H1 (cell line): Measurements from ENCODE around the gene ARHGDIB. TPM values are rescaled to one million over a fixed set of nuclear protein-coding genes. Genes with fewer than 3 reads are reported as not detected.

Experiments
- CTCF ChIA-PET: fragments of 300-600 bp; sonication (Branson Sonifier 250); formaldehyde crosslinking; loops from one replicate; lab custom pipeline; 2021; ENCODE audit not compliant: partially characterized antibody; lab: Charles Lee
- POLR2A ChIA-PET: fragments of 300-600 bp; sonication (Branson Sonifier 250); formaldehyde crosslinking; loops from one replicate; lab custom pipeline; 2021; ENCODE audit warnings: inconsistent platforms; ENCODE audit not compliant: partially characterized antibody; lab: Charles Lee
- DNase-seq, 2 experiments: peaks; one replicate each; pipeline versions ENCODE4 v3.0.0 to v3.0.0-alpha.2; 2010 to 2022; ENCODE audit warnings: low spot score in 2 of 2, low read depth in 1 of 2, mixed read lengths in 1 of 2
- FAIRE-seq: peaks from 2 replicates; lab custom pipeline; 2011; peaks lifted over from hg19 to GRCh38; lab: Jason Lieb, UNC
- H2AFZ ChIP-seq: 2 replicates; pipeline ENCODE4 v1.8.1; 2012; ENCODE audit warnings: low read length, inconsistent platforms
- H2AK5ac ChIP-seq: 2 replicates; pipeline ENCODE4 v1.6.1; 2013; ENCODE audit warnings: low read depth, low read length
- H2BK120ac ChIP-seq: replicated peaks from 2 replicates; pipeline ENCODE3; 2013; ENCODE audit warnings: low read depth, low read length, inconsistent platforms
- H2BK12ac ChIP-seq: 2 replicates; pipeline ENCODE4 v1.6.1; 2013; ENCODE audit warnings: low read depth, low read length
- H2BK15ac ChIP-seq: 2 replicates; pipeline ENCODE4 v1.6.1; 2013; ENCODE audit warnings: low read length
- H2BK20ac ChIP-seq: 2 replicates; pipeline ENCODE4 v1.6.1; 2013; ENCODE audit warnings: low read length
- H2BK5ac ChIP-seq: 2 replicates; pipeline ENCODE4 v1.6.1; 2013; ENCODE audit warnings: low read depth, low read length
- H3K14ac ChIP-seq: 2 replicates; pipeline ENCODE4 v1.6.1; 2013; ENCODE audit warnings: inconsistent platforms; ENCODE audit not compliant: insufficient read length
- H3K18ac ChIP-seq: 2 replicates; pipeline ENCODE4 v1.6.1; 2013; ENCODE audit warnings: low read length; ENCODE audit errors: extremely low read depth
- H3K23ac ChIP-seq: 2 replicates; pipeline ENCODE4 v1.6.1; 2013; ENCODE audit warnings: inconsistent platforms; ENCODE audit not compliant: insufficient read length
- H3K23me2 ChIP-seq: 2 replicates; pipeline ENCODE4 v1.6.1; 2013; ENCODE audit warnings: low read depth, low read length
- H3K27ac ChIP-seq: 2 replicates; pipeline ENCODE4 v1.6.1; 2011; ENCODE audit warnings: low read depth, low read length, inconsistent platforms
- H3K27me3 ChIP-seq, 4 experiments: replicated peaks in 1 of 4; 1 replicate in 1 of 4; 2 replicates in 3 of 4; pipeline versions ENCODE4 v1.6.1 to v1.8.1; 2011 to 2013; ENCODE audit warnings: low read length in 3 of 4, mild to moderate bottlenecking in 3 of 4, inconsistent platforms in 2 of 4, mixed read lengths in 2 of 4, moderate library complexity in 1 of 4; ENCODE audit not compliant: control insufficient read depth in 3 of 4, insufficient read depth in 3 of 4; ENCODE audit errors: extremely low read depth in 1 of 4
- H3K36me3 ChIP-seq, 4 experiments: 2 replicates each; pipeline versions ENCODE4 v1.6.1 to v1.8.1; 2011 to 2013; ENCODE audit warnings: mild to moderate bottlenecking in 4 of 4, low read length in 3 of 4, moderate library complexity in 2 of 4, control low read depth in 1 of 4, inconsistent platforms in 1 of 4; ENCODE audit not compliant: insufficient read depth in 4 of 4, control insufficient read depth in 2 of 4
- H3K4ac ChIP-seq: replicated peaks from 2 replicates; pipeline ENCODE3; 2013; ENCODE audit warnings: low read length, low read depth, mixed read lengths, inconsistent platforms; ENCODE audit not compliant: insufficient read length
- H3K4me1 ChIP-seq, 4 experiments: replicated peaks in 1 of 4; 1 replicate in 1 of 4; 2 replicates in 3 of 4; pipeline versions ENCODE4 v1.6.1 to v1.8.1; 2011 to 2013; ENCODE audit warnings: low read length in 3 of 4, inconsistent platforms in 2 of 4, mixed read lengths in 1 of 4; ENCODE audit not compliant: insufficient read depth in 4 of 4, control insufficient read depth in 3 of 4
- H3K4me2 ChIP-seq, 2 experiments: 2 replicates each; pipeline versions ENCODE4 v1.6.1 to v1.8.1; 2011 to 2013; ENCODE audit warnings: low read depth in 2 of 2, low read length in 2 of 2, control low read depth in 1 of 2, inconsistent platforms in 1 of 2, mild to moderate bottlenecking in 1 of 2; ENCODE audit not compliant: insufficient read depth in 1 of 2
- H3K4me3 ChIP-seq, 4 experiments: fragments of 200-600, 300-600 bp in 1 of 4; sonication (generic), shearing (Covaris generic), sonication (Bioruptor Twin) in 1 of 4; 2 replicates each; pipeline versions ENCODE4 v1.5.1 to v1.8.1; 2011 to 2016; ENCODE audit warnings: low read length in 4 of 4, low read depth in 3 of 4, control low read depth in 2 of 4, inconsistent platforms in 2 of 4, mild to moderate bottlenecking in 2 of 4, mixed read lengths in 1 of 4, moderate library complexity in 1 of 4; ENCODE audit not compliant: insufficient read depth in 2 of 4; ENCODE audit errors: extremely low read depth in 1 of 4
- H3K56ac ChIP-seq: replicated peaks from 2 replicates; pipeline ENCODE3; 2013; ENCODE audit warnings: low read depth, mild to moderate bottlenecking, mixed read lengths, low read length, inconsistent platforms; ENCODE audit not compliant: insufficient read length
- H3K79me1 ChIP-seq: 2 replicates; pipeline ENCODE4 v1.6.1; 2013; ENCODE audit warnings: low read depth, low read length, control low read depth
- H3K79me2 ChIP-seq, 2 experiments: 2 replicates each; pipeline versions ENCODE4 v1.6.1 to v1.8.1; 2012 to 2013; ENCODE audit warnings: low read length in 2 of 2, mild to moderate bottlenecking in 2 of 2, inconsistent platforms in 1 of 2; ENCODE audit not compliant: insufficient read depth in 2 of 2, control insufficient read depth in 1 of 2
- H3K9ac ChIP-seq, 4 experiments: replicated peaks in 1 of 4; 1 replicate in 1 of 4; 2 replicates in 3 of 4; pipeline versions ENCODE4 v1.6.1 to v1.8.1; 2011 to 2013; ENCODE audit warnings: low read depth in 3 of 4, low read length in 3 of 4, control low read depth in 2 of 4, mild to moderate bottlenecking in 2 of 4, moderate library complexity in 2 of 4, inconsistent platforms in 1 of 4; ENCODE audit errors: extremely low read depth in 1 of 4
- H3K9me3 ChIP-seq, 2 experiments: 2 replicates each; pipeline versions ENCODE4 v1.6.1 to v1.8.1; 2012 to 2013; ENCODE audit warnings: mild to moderate bottlenecking in 2 of 2, moderate library complexity in 2 of 2, control low read depth in 1 of 2, inconsistent platforms in 1 of 2, low read depth in 1 of 2, low read length in 1 of 2, mixed read lengths in 1 of 2; ENCODE audit not compliant: insufficient read depth in 2 of 2
- H4K20me1 ChIP-seq, 2 experiments: replicated peaks in 1 of 2; 2 replicates each; pipeline versions ENCODE3 to v1.8.1; 2011 to 2013; ENCODE audit warnings: inconsistent platforms in 2 of 2, low read length in 2 of 2, mild to moderate bottlenecking in 1 of 2; ENCODE audit not compliant: insufficient read depth in 2 of 2, control insufficient read depth in 1 of 2
- H4K5ac ChIP-seq: 2 replicates; pipeline ENCODE4 v1.6.1; 2013; ENCODE audit warnings: low read length, low read depth, mixed read lengths, inconsistent platforms; ENCODE audit not compliant: insufficient read length
- H4K8ac ChIP-seq: 2 replicates; pipeline ENCODE4 v1.8.0; 2013; ENCODE audit warnings: mild to moderate bottlenecking, moderate library complexity, low read length, inconsistent platforms; ENCODE audit not compliant: insufficient read depth; ENCODE audit errors: extremely low read depth
- H4K91ac ChIP-seq: replicated peaks from 2 replicates; pipeline ENCODE3; 2013; ENCODE audit warnings: low read length, mixed read lengths, inconsistent platforms; ENCODE audit not compliant: insufficient read length
- ATF3 ChIP-seq: IDR thresholded peaks from 2 replicates; pipeline ENCODE4 v1.6.1; 2011; ENCODE audit warnings: low read depth, mild to moderate bottlenecking, low read length; ENCODE audit not compliant: insufficient read depth
- CHD1 ChIP-seq: IDR thresholded peaks from 2 replicates; pipeline ENCODE4 v1.6.1; 2012; ENCODE audit warnings: low read depth, low read length, improper control_type of control experiment
- CTBP2 ChIP-seq: IDR thresholded peaks from 2 replicates; pipeline ENCODE4 v1.7.0; 2011; ENCODE audit warnings: borderline replicate concordance, mild to moderate bottlenecking, moderate library complexity, mixed read lengths, low read length; ENCODE audit not compliant: insufficient read depth, insufficient read length
- EGR1 ChIP-seq: IDR thresholded peaks from 2 replicates; pipeline ENCODE4 v1.6.1; 2011; ENCODE audit warnings: low read depth, low read length, borderline replicate concordance
- MAFK ChIP-seq: IDR thresholded peaks from 2 replicates; pipeline ENCODE4 v1.6.1; 2012; ENCODE audit warnings: low read depth, mild to moderate bottlenecking, improper control_type of control experiment, low read length
- POLR2A ChIP-seq, 2 experiments: IDR thresholded peaks; 1 replicate in 1 of 2; 2 replicates in 1 of 2; pipeline ENCODE4 v1.6.1; 2011; ENCODE audit warnings: low read depth in 2 of 2, low read length in 2 of 2, mild to moderate bottlenecking in 2 of 2; ENCODE audit errors: control extremely low read depth in 1 of 2
- RFX5 ChIP-seq: IDR thresholded peaks from 2 replicates; pipeline ENCODE4 v1.6.1; 2011; ENCODE audit warnings: low read depth, low read length, improper control_type of control experiment, borderline replicate concordance
- SP1 ChIP-seq: IDR thresholded peaks from 2 replicates; pipeline ENCODE4 v1.6.1; 2011; ENCODE audit warnings: low read depth, low read length
- TAF7 ChIP-seq: optimal IDR thresholded peaks from 2 replicates; pipeline ENCODE3; 2011; ENCODE audit warnings: low read depth, mild to moderate bottlenecking, inconsistent platforms, low read length, moderate library complexity, borderline replicate concordance
- TEAD4 ChIP-seq: IDR thresholded peaks from 2 replicates; pipeline ENCODE4 v1.6.1; 2012; ENCODE audit warnings: low read depth, low read length, inconsistent platforms, mixed read lengths
- YY1 ChIP-seq: IDR thresholded peaks from 2 replicates; pipeline ENCODE4 v1.6.1; 2011; ENCODE audit warnings: low read depth, mild to moderate bottlenecking, low read length
- WGBS, 2 experiments: shearing (Covaris generic) in 1 of 2; methylation state at CpG; one replicate each; pipeline versions ENCODE4 v1.1.6 to v1.1.7; 2013 to 2015; ENCODE audit warnings: low lambda C conversion rate in 2 of 2, mixed read lengths in 2 of 2, inconsistent platforms in 1 of 2, low coverage in 1 of 2, missing lambda C conversion rate in 1 of 2; ENCODE audit not compliant: insufficient replicate concordance in 2 of 2, insufficient coverage in 1 of 2, insufficient read length in 1 of 2; ENCODE audit errors: extremely low coverage in 1 of 2, missing lambda C conversion rate in 1 of 2; 5-methylcytosine and 5-hydroxymethylcytosine counted together
- long read RNA-seq, 2 experiments: library from RNA in 1 of 2; library from capped mRNA in 1 of 2; stranded (forward); transcript quantifications; one replicate each; pipeline ENCODE4 v2.0.0, GENCODE V29; 2021; ENCODE audit warnings: inconsistent platforms in 1 of 2
- polyA minus RNA-seq, 3 experiments: library from RNA; depleted of rRNA, polyadenylated mRNA; stranded (reverse); fragments of >200 nt; gene quantifications; 1 replicate in 2 of 3; 2 replicates in 1 of 3; pipeline ENCODE4 v1.2.3, GENCODE V29; 2011
- polyA plus RNA-seq, 7 experiments: library from polyadenylated mRNA; depleted of rRNA in 3 of 7; stranded (reverse) in 5 of 7; unstranded in 2 of 7; fragments of >200 nt in 5 of 7; fragments of 200-250 nt in 2 of 7; gene quantifications; 1 replicate in 5 of 7; 2 replicates in 1 of 7; 4 replicates in 1 of 7; pipeline versions ENCODE4 v1.2.1 to v1.2.3, GENCODE V29; 2011 to 2013; ENCODE audit warnings: missing spikeins in 2 of 7, mixed read lengths in 2 of 7
- total RNA-seq: library from RNA; stranded (reverse); fragmentation: NEBNext Ultra II Directional; extraction: Animal tissue kit (Norgen Biotek cat#: 25700); gene quantifications from 2 replicates; pipeline ENCODE4 v1.2.1, GENCODE V29; 2021

Gene ARHGDIB
- 0.48 and 0.82 TPM in 2 replicates for total RNA-seq
- 0.55 and 1.3 TPM in 2 replicates for polyA plus RNA-seq (2011; rRNA removed)
- 0.39 TPM for polyA plus RNA-seq (2011; cell fraction: cytosol; rRNA removed)
- polyA plus RNA-seq (2011; cell fraction: nucleus; rRNA removed), result 0.17 TPM
- polyA plus RNA-seq (2012, experiment 1 of 2), result 1.1 to 1.2 TPM (median 1.1 TPM) in 4 replicates
- polyA plus RNA-seq (2012, experiment 2 of 2), result 0.38 TPM
- 1.6 TPM for polyA plus RNA-seq (2013, experiment 1 of 2)
- polyA plus RNA-seq (2013, experiment 2 of 2), result 1.8 TPM
- 1.1 TPM in 1 of 2 replicates, not detected in the other for polyA minus RNA-seq (2011; rRNA and poly(A)+ RNA removed)
- polyA minus RNA-seq (2011; cell fraction: cytosol; rRNA and poly(A)+ RNA removed), result not detected
- polyA minus RNA-seq (2011; cell fraction: nucleus; rRNA and poly(A)+ RNA removed), result not detected
- long read RNA-seq, experiment 1, partial matches to known transcripts, result 0 of 2 reads
- long read RNA-seq, experiment 1, other reads (novel, unspliced or antisense), result 1 of 2 reads
- long read RNA-seq, experiment 2, partial matches to known transcripts, result 0 of 1 reads
- long read RNA-seq, experiment 2, other reads (novel, unspliced or antisense), result 1 of 1 reads

GRCh38 chr12:14961466-14962152, at the start of gene ARHGDIB:
Gene ARHGDIB (minus strand): TSS chr12:14961601. CDS start chr12:14950712, 10,889 bp downstream.
- FAIRE-seq, result no peak
- CTCF ChIA-PET, result interaction anchor here (0.6 to 3.7 kb wide), 3 partner anchors 25 to 1298 kb away, joined by 3 to 9 read pairs (median 3); no protein-coding TSS in a partner anchor
- no peak within 1 kb of the TSS for H2AK5ac ChIP-seq
- no peak for TF ChIP-seq POLR2A (IDR thresholded peaks at IDR 0.05; ENCODE audit: control extremely low read depth in 1 of 2, low read depth in 2 of 2, low read length in 2 of 2)
- no peak for TF ChIP-seq RFX5
- TF ChIP-seq ATF3, result no peak
- no peak for TF ChIP-seq TAF7
- no peak for TF ChIP-seq CHD1
- TF ChIP-seq SP1, result no peak
- no peak for TF ChIP-seq MAFK
- no peak for TF ChIP-seq CTBP2
- no peak for TF ChIP-seq YY1
- TF ChIP-seq TEAD4, result no peak
- TF ChIP-seq EGR1, result no peak

More at GRCh38 chr12:14961466-14962152, at the start of gene ARHGDIB:
- POLR2A ChIA-PET, result interaction anchor here (0.9 kb wide), 1 partner anchor 11 kb away, joined by 3 read pairs; the partner anchor contains the start of gene PDE6H
- H3K9me3 ChIP-seq, result no peaks in the 10 kb centered on the region
- H3K4me1 ChIP-seq, result no peaks in the 10 kb centered on the region
- no peak within 1 kb of the TSS for H2BK5ac ChIP-seq
- H2BK15ac ChIP-seq, result no peak within 1 kb of the TSS
- no peaks in the 10 kb centered on the region for H4K20me1 ChIP-seq
- H2AFZ ChIP-seq, result no peak within 1 kb of the TSS
- H4K5ac ChIP-seq, result no peak within 1 kb of the TSS
- H2BK12ac ChIP-seq, result no peak within 1 kb of the TSS
- no peak within 1 kb of the TSS for H3K9ac ChIP-seq
- H3K27ac ChIP-seq, result no peak within 1 kb of the TSS
- WGBS, 2 experiments, result 88% methylated on average over 14 of the region's 14 CpGs; no CpG with 5 or more reads in 1 of the 2 experiments
- no peak within 1 kb of the TSS for H3K56ac ChIP-seq
- H3K36me3 ChIP-seq, result no peaks in the 10 kb centered on the region
- H3K23me2 ChIP-seq, result no peaks in the 10 kb centered on the region
- no peak within 1 kb of the TSS for H3K4ac ChIP-seq
- H3K18ac ChIP-seq, result no peak within 1 kb of the TSS
- no peak within 1 kb of the TSS for H3K14ac ChIP-seq
- H3K79me2 ChIP-seq, result no peaks in the 10 kb centered on the region
- no peak within 1 kb of the TSS for H4K91ac ChIP-seq
- DNase-seq, result no peak
- no peak within 1 kb of the TSS for H3K4me2 ChIP-seq
- no peaks in the 10 kb centered on the region for H3K27me3 ChIP-seq
- no peak within 1 kb of the TSS for H2BK20ac ChIP-seq
- no peaks in the 10 kb centered on the region for H3K79me1 ChIP-seq
- no peak within 1 kb of the TSS for H2BK120ac ChIP-seq
- no peak within 1 kb of the TSS for H3K4me3 ChIP-seq
- no peak within 1 kb of the TSS for H3K23ac ChIP-seq
- H4K8ac ChIP-seq, result no peak within 1 kb of the TSS
